NCI-H446 treated with DMSO at 0.1 percent for 48 hours (cell line): ENCODE measurements around the gene PNMA8C.
"Not testable (repeated sequence)": the region's sequence is repeated elsewhere in the genome, so short reads cannot be mapped to it uniquely, and the experiment has no call there.

ENCODE experiments used
- DNase-seq: peaks from one replicate; lab custom pipeline; 2025; lab: John Stamatoyannopoulos, UW

PNMA8C gene

GRCh38 chr19:46411088-46411924, 17.4 kb downstream of the PNMA8C start:
- DNase-seq = no peak

GRCh38 chr19:46410205-46411087, 18.3 kb downstream of the PNMA8C start:
- no peak for DNase-seq

- no peak for DNase-seq
Observed at GRCh38 chr19:46409191-46409590, 19.5 kb downstream of the PNMA8C start.

- DNase-seq = no peak
Observed at GRCh38 chr19:46408664-46409039, 20.1 kb downstream of the PNMA8C start.

- no peak for DNase-seq
Observed at GRCh38 chr19:46407856-46408663, 20.7 kb downstream of the PNMA8C start.

- DNase-seq = no peak
Observed at GRCh38 chr19:46406976-46407375, 21.8 kb downstream of the PNMA8C start.

GRCh38 chr19:46404753-46405468, 23.8 kb downstream of the PNMA8C start:
- DNase-seq = no peak

- no peak for DNase-seq
Observed at GRCh38 chr19:46404055-46404752, 24.5 kb downstream of the PNMA8C start.

- no peak for DNase-seq
Observed at GRCh38 chr19:46402725-46403124, 26.0 kb downstream of the PNMA8C start.

GRCh38 chr19:46397801-46398479, 30.8 kb downstream of the PNMA8C start:
- not testable (repeated sequence) for DNase-seq

GRCh38 chr19:46394402-46394797, 34.3 kb downstream of the PNMA8C start:
- no peak for DNase-seq

- DNase-seq = no peak
Observed at GRCh38 chr19:46393456-46394401, 35.0 kb downstream of the PNMA8C start.

- no peak for DNase-seq
Observed at GRCh38 chr19:46392837-46393236, 35.9 kb downstream of the PNMA8C start.

GRCh38 chr19:46392252-46392801, 36.4 kb downstream of the PNMA8C start:
- no peak for DNase-seq

- DNase-seq = no peak
Observed at GRCh38 chr19:46391296-46392251, 37.2 kb downstream of the PNMA8C start.

- no peak for DNase-seq
Observed at GRCh38 chr19:46390866-46391265, 37.9 kb downstream of the PNMA8C start.

GRCh38 chr19:46390121-46390858, 38.4 kb downstream of the PNMA8C start:
- DNase-seq = no peak
